PC-3 (cell line): ENCODE results near the gene TMEM108. TPM values are rescaled to one million over a fixed set of nuclear protein-coding genes. Genes with fewer than 3 reads are reported as not detected.

ENCODE experiments used
- ATAC-seq: fragments of 200-7000 bp; cut with Tn5 transposase; 2 replicates; pipeline ENCODE4 v1.9.1; 2020; ENCODE audit warnings: mild to moderate bottlenecking, moderate library complexity
- BruUV-seq: library from RNA; stranded (reverse); fragments of 400-500 nt; replicated peaks from 2 replicates; lab custom pipeline; 2021; lab: Mats Ljungman, UMichigan
- CTCF ChIA-PET: fragments of 300-600 bp; sonication (Branson Sonifier 250); formaldehyde crosslinking; loops from one replicate; lab custom pipeline; 2022; ENCODE audit warnings: antibody characterized with exemption; lab: Charles Lee
- POLR2A ChIA-PET: fragments of 300-600 bp; sonication (Branson Sonifier 250); formaldehyde crosslinking; loops from one replicate; lab custom pipeline; 2022; ENCODE audit warnings: antibody characterized with exemption; ENCODE audit not compliant: unreplicated experiment; lab: Charles Lee
- DNase-seq: peaks from one replicate; pipeline ENCODE4 v3.0.0-alpha.2; 2015
- H2AFZ ChIP-seq: fragments of 300-600 bp; sonication (generic); 2 replicates; pipeline ENCODE4 v1.6.0; 2016; ENCODE audit warnings: antibody characterized with exemption, low read length
- H3F3A ChIP-seq: fragments of 300-600 bp; sonication (generic); one replicate; pipeline ENCODE4 v1.6.0; 2017; ENCODE audit warnings: antibody characterized with exemption, low read length, control low read depth, mild to moderate bottlenecking; ENCODE audit not compliant: unreplicated experiment
- H3K27ac ChIP-seq: fragments of 300-600 bp; sonication (generic); 2 replicates; pipeline ENCODE4 v1.5.1; 2016; ENCODE audit warnings: mild to moderate bottlenecking, low read length
- H3K27me3 ChIP-seq: fragments of 300-600 bp; sonication (generic); 2 replicates; pipeline ENCODE4 v1.6.1; 2016; ENCODE audit warnings: low read length, mixed read lengths
- H3K36me3 ChIP-seq: fragments of 300-600 bp; sonication (generic); 2 replicates; pipeline ENCODE4 v1.6.1; 2016; ENCODE audit warnings: low read depth, mixed run types, low read length, mixed read lengths
- H3K4me1 ChIP-seq: fragments of 300-600 bp; sonication (generic); 2 replicates; pipeline ENCODE4 v1.5.1; 2016; ENCODE audit warnings: low read length; ENCODE audit not compliant: insufficient read depth
- H3K4me2 ChIP-seq: fragments of 300-600 bp; sonication (generic); 2 replicates; pipeline ENCODE4 v1.6.0; 2016; ENCODE audit warnings: low read length
- H3K4me3 ChIP-seq: fragments of 300-600 bp; sonication (generic); 2 replicates; pipeline ENCODE4 v1.5.1; 2016; ENCODE audit warnings: mild to moderate bottlenecking, low read length, mixed read lengths
- H3K79me2 ChIP-seq: fragments of 300-600 bp; sonication (generic); 2 replicates; pipeline ENCODE4 v1.6.1; 2017; ENCODE audit warnings: low read length, mixed read lengths
- H3K9ac ChIP-seq: fragments of 300-600 bp; sonication (generic); 2 replicates; pipeline ENCODE4 v1.6.0; 2016; ENCODE audit warnings: mild to moderate bottlenecking, low read length
- H3K9me2 ChIP-seq: fragments of 300-600 bp; sonication (generic); replicated peaks from 2 replicates; pipeline ENCODE4 v1.6.1; 2016; ENCODE audit warnings: mixed run types, low read length, mixed read lengths
- H3K9me3 ChIP-seq: fragments of 300-600 bp; sonication (generic); 2 replicates; pipeline ENCODE4 v1.6.1; 2016; ENCODE audit warnings: low read length, mixed read lengths
- H4K20me1 ChIP-seq: fragments of 300-600 bp; sonication (generic); 2 replicates; pipeline ENCODE4 v1.6.1; 2016; ENCODE audit warnings: low read length, mixed read lengths
- EZH2 ChIP-seq: fragments of 300-600 bp; sonication (generic); IDR thresholded peaks from one replicate; pipeline ENCODE4 v1.6.1; 2017; ENCODE audit warnings: antibody characterized with exemption, mild to moderate bottlenecking, low read length; ENCODE audit not compliant: unreplicated experiment
- EZH2phosphoT487 ChIP-seq: fragments of 300-600 bp; sonication (generic); IDR thresholded peaks from 2 replicates; pipeline ENCODE4 v1.6.1; 2018; ENCODE audit warnings: mild to moderate bottlenecking, antibody characterized with exemption, low read length, borderline replicate concordance
- intact Hi-C: fragments of 100-400 bp; cut with micrococcal nuclease; formaldehyde crosslinking; loops from 2 replicates; pipeline ENCODE4 v1.9.0; 2023
- total RNA-seq: library from RNA; depleted of rRNA; stranded (reverse); fragments of >200 nt; gene quantifications from 2 replicates; pipeline ENCODE4 v1.2.3, GENCODE V29; 2014
- TF ChIP-seq, protein P1 (sequence below): fragments of 300-600 bp; sonication (generic); conservative IDR thresholded peaks from 2 replicates; pipeline ENCODE4 v1.5.1; 2017; ENCODE audit warnings: antibody characterized with exemption, low read depth, mild to moderate bottlenecking, low read length

Gene TMEM108
- total RNA-seq, 1 experiment from 2014 or later: not detected

DNA sequence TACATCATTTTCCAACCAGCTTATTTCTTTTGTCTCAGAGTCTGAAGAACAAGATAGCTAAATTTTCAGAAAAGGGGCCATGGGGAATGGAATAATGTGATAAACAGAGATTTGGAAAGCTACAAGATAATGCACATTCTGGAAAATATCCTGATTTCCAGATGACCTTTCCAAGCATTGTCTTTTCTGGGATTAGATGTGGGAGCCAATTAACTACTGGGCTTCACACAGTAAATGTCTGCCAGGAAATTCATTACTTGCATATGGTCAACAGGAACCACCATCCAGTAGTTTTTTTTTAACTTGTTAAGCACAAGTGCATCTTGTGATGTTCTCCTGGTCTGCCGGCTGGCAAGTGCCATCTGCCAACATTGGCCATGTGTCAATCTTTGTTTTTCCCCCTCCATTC lies 230.5 kb downstream of the TMEM108 start:
- Histone ChIP-seq H3K36me3 (no peaks in the 10 kb centered on the region), H3K27ac (no peak overlapping the region), H3K79me2 (no peaks in the 10 kb centered on the region), H3F3A (no peaks in the 10 kb centered on the region), H3K27me3 (0 out of 2 replicates have a peak, but pooled peaks cover 18% of the 10 kb centered on the region), H3K4me1 (no peaks in the 10 kb centered on the region), H3K9ac (no peak overlapping the region), H3K9me3 (no peaks in the 10 kb centered on the region), H2AFZ (no peak overlapping the region), H4K20me1 (no peaks in the 10 kb centered on the region), H3K4me2 (no peak overlapping the region), H3K9me2 (no peaks in the 10 kb centered on the region), H3K4me3 (no peak overlapping the region)
- intact Hi-C loops: no loop called here
- ATAC-seq: no peak
- CTCF ChIA-PET: no interaction called here
- DNase-seq: no peak
- POLR2A ChIA-PET: no interaction called here
- TF ChIP-seq EZH2 (no peak), EZH2phosphoT487 (no peak)
- TF ChIP-seq, protein P1, sequence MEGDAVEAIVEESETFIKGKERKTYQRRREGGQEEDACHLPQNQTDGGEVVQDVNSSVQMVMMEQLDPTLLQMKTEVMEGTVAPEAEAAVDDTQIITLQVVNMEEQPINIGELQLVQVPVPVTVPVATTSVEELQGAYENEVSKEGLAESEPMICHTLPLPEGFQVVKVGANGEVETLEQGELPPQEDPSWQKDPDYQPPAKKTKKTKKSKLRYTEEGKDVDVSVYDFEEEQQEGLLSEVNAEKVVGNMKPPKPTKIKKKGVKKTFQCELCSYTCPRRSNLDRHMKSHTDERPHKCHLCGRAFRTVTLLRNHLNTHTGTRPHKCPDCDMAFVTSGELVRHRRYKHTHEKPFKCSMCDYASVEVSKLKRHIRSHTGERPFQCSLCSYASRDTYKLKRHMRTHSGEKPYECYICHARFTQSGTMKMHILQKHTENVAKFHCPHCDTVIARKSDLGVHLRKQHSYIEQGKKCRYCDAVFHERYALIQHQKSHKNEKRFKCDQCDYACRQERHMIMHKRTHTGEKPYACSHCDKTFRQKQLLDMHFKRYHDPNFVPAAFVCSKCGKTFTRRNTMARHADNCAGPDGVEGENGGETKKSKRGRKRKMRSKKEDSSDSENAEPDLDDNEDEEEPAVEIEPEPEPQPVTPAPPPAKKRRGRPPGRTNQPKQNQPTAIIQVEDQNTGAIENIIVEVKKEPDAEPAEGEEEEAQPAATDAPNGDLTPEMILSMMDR: no peak
- BruUV-seq: no TSS peak

DNA sequence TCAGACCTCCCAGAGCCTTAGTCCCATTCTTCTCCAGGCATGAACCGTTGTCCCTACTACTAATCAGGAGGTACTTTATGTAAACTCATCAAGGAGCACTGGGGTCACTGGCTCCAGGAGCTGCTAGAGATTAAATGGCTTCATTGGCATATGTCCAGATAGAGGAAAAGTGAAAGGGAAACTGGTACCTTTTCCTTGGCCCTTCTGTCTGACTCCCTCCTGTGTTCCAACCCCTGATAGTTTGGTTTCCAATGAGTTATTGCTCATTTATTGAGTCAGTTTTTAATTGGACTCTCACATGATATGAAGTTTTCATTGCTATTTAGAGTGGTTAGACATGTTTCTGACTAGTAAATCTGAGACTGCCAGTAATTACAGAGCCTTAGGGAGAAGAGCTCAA lies 231.2 kb downstream of the TMEM108 start:
- H3K9me2 ChIP-seq: no peaks in the 10 kb centered on the region
- no peaks in the 10 kb centered on the region for H3K79me2 ChIP-seq
- no peak overlapping the region for H3K4me2 ChIP-seq
- H3K36me3 ChIP-seq: no peaks in the 10 kb centered on the region
- ChIA-PET CTCF (no interaction called here), POLR2A (no interaction called here)
- H3K9ac ChIP-seq: no peak overlapping the region
- no peak for DNase-seq
- no peak overlapping the region for H3K27ac ChIP-seq
- no peak overlapping the region for H3K4me3 ChIP-seq
- BruUV-seq: no TSS peak
- no peaks in the 10 kb centered on the region for H3F3A ChIP-seq
- no peak for ATAC-seq
- 0 out of 2 replicates have a peak, but pooled peaks cover 15% of the 10 kb centered on the region for H3K27me3 ChIP-seq
- H2AFZ ChIP-seq: no peak overlapping the region
- no peaks in the 10 kb centered on the region for H3K9me3 ChIP-seq
- H4K20me1 ChIP-seq: no peaks in the 10 kb centered on the region
- no peaks in the 10 kb centered on the region for H3K4me1 ChIP-seq
- intact Hi-C loops: no loop called here
- TF ChIP-seq, protein P1: no peak
- TF ChIP-seq EZH2: no peak

DNA sequence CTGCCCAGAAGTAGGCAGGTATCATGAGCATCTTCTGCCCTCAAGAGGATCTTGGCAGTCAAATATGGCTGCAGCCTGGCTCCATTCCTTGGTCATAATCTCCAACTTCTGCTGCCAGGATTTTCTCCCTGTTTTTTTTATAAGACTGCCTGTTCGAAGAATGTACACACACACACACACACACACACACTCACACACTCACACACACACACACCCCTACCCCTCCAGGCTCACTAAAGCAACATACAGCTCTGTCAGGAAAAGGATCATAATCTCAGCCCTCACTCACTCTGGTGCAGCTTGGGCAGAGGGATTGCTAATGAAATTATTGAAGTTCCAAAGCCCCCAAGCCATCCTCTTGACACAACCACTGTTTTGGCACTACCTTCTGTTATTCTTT lies 232.4 kb downstream of the TMEM108 start:
- H3K9me3 ChIP-seq: no peaks in the 10 kb centered on the region
- BruUV-seq: no TSS peak
- H3K36me3 ChIP-seq: no peaks in the 10 kb centered on the region
- ATAC-seq (no peak), DNase-seq (no peak)
- no peaks in the 10 kb centered on the region for H3F3A ChIP-seq
- ChIA-PET CTCF (no interaction called here), POLR2A (no interaction called here)
- H3K27me3 ChIP-seq: 0 out of 2 replicates have a peak, but pooled peaks cover 4% of the 10 kb centered on the region
- H3K4me2 ChIP-seq: no peak overlapping the region
- no peaks in the 10 kb centered on the region for H4K20me1 ChIP-seq
- no peaks in the 10 kb centered on the region for H3K4me1 ChIP-seq
- no peak for TF ChIP-seq EZH2phosphoT487
- TF ChIP-seq, protein P1: no peak
- no peak for TF ChIP-seq EZH2
- H3K27ac ChIP-seq: no peak overlapping the region
- H3K79me2 ChIP-seq: no peaks in the 10 kb centered on the region
- no peaks in the 10 kb centered on the region for H3K9me2 ChIP-seq
- H3K4me3 ChIP-seq: no peak overlapping the region
- H3K9ac ChIP-seq: no peak overlapping the region
- no peak overlapping the region for H2AFZ ChIP-seq
- intact Hi-C loops: no loop called here
